ENCODE results near the gene ADAMTS19.

ADAMTS19 gene

GRCh38 chr5:129639331-129639730 lies 179.2 kb downstream of the ADAMTS19 start:
- Mint-ChIP-seq H3K4me3 (no peak overlapping the region), H3K27me3 (ENCODE audit: low read depth) (no peaks in the 10 kb centered on the region), H3K27ac (no peak overlapping the region), H3K36me3 (ENCODE audit: low read depth) (no peaks in the 10 kb centered on the region), H3K9me3 (no peaks in the 10 kb centered on the region), H3K4me1 (ENCODE audit: low read depth) (no peaks in the 10 kb centered on the region)
- no peak for DNase-seq (ENCODE audit: low spot score)

DNA sequence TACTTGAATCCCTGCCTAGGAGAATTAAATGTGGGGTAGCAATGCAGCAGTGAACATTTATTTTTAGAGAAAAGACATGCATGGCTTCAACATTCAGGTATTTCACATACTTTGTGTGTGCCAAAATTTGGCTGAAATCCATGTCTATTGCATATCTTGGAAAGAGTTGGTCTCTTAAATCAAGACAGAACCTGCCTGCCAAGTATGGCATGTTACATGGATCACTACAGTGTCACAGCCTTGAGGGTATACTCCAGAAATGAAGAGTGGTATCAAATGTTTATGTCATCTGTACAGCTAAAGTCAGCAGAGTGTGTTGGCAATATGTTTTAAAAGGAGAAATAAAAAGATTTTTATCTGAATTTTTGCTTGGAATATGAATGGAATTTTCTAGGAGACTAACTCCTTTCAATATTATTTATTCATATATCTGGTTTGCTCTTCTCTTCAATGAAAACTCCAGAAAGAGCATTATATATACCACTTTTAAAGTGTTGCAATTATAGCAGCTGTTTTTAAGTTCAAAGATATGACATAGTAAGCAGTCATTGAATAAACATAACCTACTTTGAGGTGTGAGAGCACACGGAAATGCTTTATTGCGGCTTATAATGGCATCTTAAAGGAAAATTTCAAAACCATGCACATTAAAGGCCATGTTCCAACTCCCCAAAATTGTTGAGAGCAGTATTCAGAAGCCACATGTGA lies 192.4 kb downstream of the ADAMTS19 start:
- H3K4me3 Mint-ChIP-seq = no peak overlapping the region

GRCh38 chr5:129653057-129653375 lies 192.9 kb downstream of the ADAMTS19 start:
- no peak for DNase-seq (ENCODE audit: low spot score)
- H3K36me3 Mint-ChIP-seq (ENCODE audit: low read depth) = no peaks in the 10 kb centered on the region
- no peaks in the 10 kb centered on the region for H3K4me1 Mint-ChIP-seq (ENCODE audit: low read depth)
- H3K4me3 Mint-ChIP-seq = no peak overlapping the region
- H3K27me3 Mint-ChIP-seq (ENCODE audit: low read depth) = no peaks in the 10 kb centered on the region
- H3K9me3 Mint-ChIP-seq = no peaks in the 10 kb centered on the region
- H3K27ac Mint-ChIP-seq = no peak overlapping the region

More for the DNA sequence above, 192.4 kb downstream of the ADAMTS19 start:
- no peaks in the 10 kb centered on the region for H3K27me3 Mint-ChIP-seq (ENCODE audit: low read depth)
- H3K4me1 Mint-ChIP-seq (ENCODE audit: low read depth) = no peaks in the 10 kb centered on the region
- no peak for DNase-seq (ENCODE audit: low spot score)
- no peaks in the 10 kb centered on the region for H3K36me3 Mint-ChIP-seq (ENCODE audit: low read depth)
- no peaks in the 10 kb centered on the region for H3K9me3 Mint-ChIP-seq
- no peak overlapping the region for H3K27ac Mint-ChIP-seq

GRCh38 chr5:129653442-129653841 lies 193.3 kb downstream of the ADAMTS19 start:
- DNase-seq (ENCODE audit: low spot score) = no peak
- no peak overlapping the region for H3K27ac Mint-ChIP-seq
- no peaks in the 10 kb centered on the region for H3K27me3 Mint-ChIP-seq (ENCODE audit: low read depth)
- H3K4me3 Mint-ChIP-seq = no peak overlapping the region
- H3K9me3 Mint-ChIP-seq = no peaks in the 10 kb centered on the region
- no peaks in the 10 kb centered on the region for H3K4me1 Mint-ChIP-seq (ENCODE audit: low read depth)
- no peaks in the 10 kb centered on the region for H3K36me3 Mint-ChIP-seq (ENCODE audit: low read depth)

GRCh38 chr5:129656952-129657351 lies 196.9 kb downstream of the ADAMTS19 start:
- Mint-ChIP-seq H3K27me3 (ENCODE audit: low read depth) (no peaks in the 10 kb centered on the region), H3K4me3 (no peak overlapping the region), H3K27ac (no peak overlapping the region), H3K9me3 (no peaks in the 10 kb centered on the region), H3K36me3 (ENCODE audit: low read depth) (no peaks in the 10 kb centered on the region), H3K4me1 (ENCODE audit: low read depth) (no peaks in the 10 kb centered on the region)
- no peak for DNase-seq (ENCODE audit: low spot score)

- no peak for DNase-seq (ENCODE audit: low spot score)
- no peaks in the 10 kb centered on the region for H3K9me3 Mint-ChIP-seq
- no peaks in the 10 kb centered on the region for H3K36me3 Mint-ChIP-seq (ENCODE audit: low read depth)
- H3K27me3 Mint-ChIP-seq (ENCODE audit: low read depth) = no peaks in the 10 kb centered on the region
- H3K4me3 Mint-ChIP-seq = no peak overlapping the region
- no peak overlapping the region for H3K27ac Mint-ChIP-seq
- no peaks in the 10 kb centered on the region for H3K4me1 Mint-ChIP-seq (ENCODE audit: low read depth)
Measured at GRCh38 chr5:129658801-129659200, 198.7 kb downstream of the ADAMTS19 start.

GRCh38 chr5:129661366-129662035 lies 201.4 kb downstream of the ADAMTS19 start:
- H3K27me3 Mint-ChIP-seq (ENCODE audit: low read depth) = no peaks in the 10 kb centered on the region
- H3K9me3 Mint-ChIP-seq = no peaks in the 10 kb centered on the region
- no peak overlapping the region for H3K27ac Mint-ChIP-seq
- no peak for DNase-seq (ENCODE audit: low spot score)
- no peaks in the 10 kb centered on the region for H3K4me1 Mint-ChIP-seq (ENCODE audit: low read depth)
- H3K4me3 Mint-ChIP-seq = no peak overlapping the region
- no peaks in the 10 kb centered on the region for H3K36me3 Mint-ChIP-seq (ENCODE audit: low read depth)

- Mint-ChIP-seq H3K36me3 (ENCODE audit: low read depth) (no peaks in the 10 kb centered on the region), H3K4me1 (ENCODE audit: low read depth) (no peaks in the 10 kb centered on the region), H3K27me3 (ENCODE audit: low read depth) (no peaks in the 10 kb centered on the region), H3K4me3 (no peak overlapping the region), H3K9me3 (no peaks in the 10 kb centered on the region), H3K27ac (no peak overlapping the region)
- DNase-seq (ENCODE audit: low spot score) = no peak
Measured at GRCh38 chr5:129664336-129664937, 204.3 kb downstream of the ADAMTS19 start.

DNA sequence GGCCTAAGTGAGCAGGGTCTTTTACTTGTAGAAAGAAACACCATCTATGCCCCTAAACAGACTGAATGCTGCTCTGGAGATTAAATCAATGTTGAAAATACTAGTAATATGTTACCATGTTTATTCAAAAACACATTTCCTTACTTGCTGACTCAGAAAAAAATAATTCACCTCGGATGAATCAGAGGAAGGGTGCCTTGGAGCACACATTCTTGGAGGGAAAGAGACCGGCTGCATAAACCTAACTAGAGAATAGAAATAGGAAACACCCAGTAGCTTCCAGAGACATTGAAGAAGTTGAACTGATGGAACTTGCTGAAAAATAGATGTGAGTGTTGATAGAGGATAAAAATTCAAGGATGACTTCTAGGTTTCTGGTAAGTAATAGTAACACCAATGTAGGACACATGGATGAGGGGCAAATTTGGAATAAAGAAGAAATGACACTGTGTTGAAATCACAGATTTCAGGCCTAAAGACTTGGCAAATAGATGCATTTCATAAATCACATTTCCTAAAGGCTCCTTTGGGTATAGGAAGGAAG lies 210.9 kb downstream of the ADAMTS19 start:
- Mint-ChIP-seq H3K9me3 (no peaks in the 10 kb centered on the region), H3K27ac (no peak overlapping the region), H3K36me3 (ENCODE audit: low read depth) (no peaks in the 10 kb centered on the region), H3K4me1 (ENCODE audit: low read depth) (no peaks in the 10 kb centered on the region), H3K4me3 (no peak overlapping the region), H3K27me3 (ENCODE audit: low read depth) (no peaks in the 10 kb centered on the region)
- no peak for DNase-seq (ENCODE audit: low spot score)

DNA sequence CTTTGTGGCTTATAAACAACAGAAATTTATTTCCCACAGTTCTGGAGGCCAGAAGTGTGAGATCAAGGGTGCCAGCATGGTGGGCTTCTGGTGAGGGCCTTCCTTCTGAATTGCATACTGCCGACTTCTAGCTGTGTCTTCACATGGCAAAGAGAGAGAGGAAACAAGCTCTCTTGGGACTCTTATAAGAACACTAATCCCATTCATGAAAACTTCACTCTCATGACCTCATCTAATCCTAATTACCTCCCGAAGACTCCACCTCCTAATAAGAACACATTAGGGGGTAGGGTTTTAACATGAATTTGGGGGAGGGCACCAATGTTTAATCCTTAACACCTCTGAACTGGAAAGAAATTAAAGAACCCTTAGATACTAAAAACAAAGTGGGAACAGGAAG lies 211.9 kb downstream of the ADAMTS19 start:
- no peaks in the 10 kb centered on the region for H3K36me3 Mint-ChIP-seq (ENCODE audit: low read depth)
- DNase-seq (ENCODE audit: low spot score) = no peak
- no peak overlapping the region for H3K4me3 Mint-ChIP-seq
- H3K27me3 Mint-ChIP-seq (ENCODE audit: low read depth) = no peaks in the 10 kb centered on the region
- no peaks in the 10 kb centered on the region for H3K4me1 Mint-ChIP-seq (ENCODE audit: low read depth)
- no peak overlapping the region for H3K27ac Mint-ChIP-seq
- no peaks in the 10 kb centered on the region for H3K9me3 Mint-ChIP-seq

DNA sequence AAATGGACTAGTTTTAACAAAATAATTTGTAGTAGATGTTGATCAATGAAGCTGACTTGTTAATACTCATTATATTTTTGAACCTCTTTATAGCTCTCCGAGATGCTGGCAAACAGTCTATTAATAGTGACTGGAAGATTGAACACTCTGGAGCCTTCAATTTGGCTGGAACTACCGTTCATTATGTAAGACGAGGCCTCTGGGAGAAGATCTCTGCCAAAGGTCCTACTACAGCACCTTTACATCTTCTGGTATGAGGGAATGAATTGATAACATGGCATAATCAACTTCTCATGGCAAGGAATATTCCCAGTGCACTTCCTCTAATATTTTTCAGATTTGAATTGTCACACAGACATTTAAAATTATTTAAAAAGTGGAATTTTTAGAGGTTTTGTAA lies 219.6 kb downstream of the ADAMTS19 start:
- no peaks in the 10 kb centered on the region for H3K27me3 Mint-ChIP-seq (ENCODE audit: low read depth)
- H3K4me1 Mint-ChIP-seq (ENCODE audit: low read depth) = no peaks in the 10 kb centered on the region
- no peak for DNase-seq (ENCODE audit: low spot score)
- H3K27ac Mint-ChIP-seq = no peak overlapping the region
- no peaks in the 10 kb centered on the region for H3K36me3 Mint-ChIP-seq (ENCODE audit: low read depth)
- no peak overlapping the region for H3K4me3 Mint-ChIP-seq
- no peaks in the 10 kb centered on the region for H3K9me3 Mint-ChIP-seq

- H3K9me3 Mint-ChIP-seq = no peaks in the 10 kb centered on the region
- H3K4me1 Mint-ChIP-seq (ENCODE audit: low read depth) = no peaks in the 10 kb centered on the region
- no peak overlapping the region for H3K4me3 Mint-ChIP-seq
- H3K36me3 Mint-ChIP-seq (ENCODE audit: low read depth) = no peaks in the 10 kb centered on the region
- DNase-seq (ENCODE audit: low spot score) = no peak
- H3K27me3 Mint-ChIP-seq (ENCODE audit: low read depth) = no peaks in the 10 kb centered on the region
- no peak overlapping the region for H3K27ac Mint-ChIP-seq
Measured at GRCh38 chr5:129687941-129688340, 227.8 kb downstream of the ADAMTS19 start.

DNA sequence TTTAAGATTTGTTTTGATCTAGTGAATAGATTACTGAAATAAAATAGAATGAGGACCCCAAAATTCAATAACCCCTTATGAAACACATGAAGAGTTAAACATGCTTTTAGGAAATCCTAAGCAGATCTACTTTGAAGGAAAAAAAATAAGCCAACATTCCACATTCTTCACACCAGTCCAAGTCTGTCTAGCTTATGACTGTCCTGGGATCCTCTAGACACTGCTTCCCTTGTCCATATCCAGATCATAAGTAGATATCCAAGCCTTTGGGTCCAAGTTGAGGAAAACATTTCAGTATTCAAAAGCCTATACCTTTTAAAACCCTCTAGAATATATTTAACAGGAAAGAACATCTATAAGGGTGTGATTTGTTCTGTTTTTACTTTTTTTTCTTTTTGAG lies 228.9 kb downstream of the ADAMTS19 start:
- no peaks in the 10 kb centered on the region for H3K36me3 Mint-ChIP-seq (ENCODE audit: low read depth)
- no peaks in the 10 kb centered on the region for H3K4me1 Mint-ChIP-seq (ENCODE audit: low read depth)
- no peak overlapping the region for H3K4me3 Mint-ChIP-seq
- H3K27me3 Mint-ChIP-seq (ENCODE audit: low read depth) = no peaks in the 10 kb centered on the region
- H3K9me3 Mint-ChIP-seq = no peaks in the 10 kb centered on the region
- no peak for DNase-seq (ENCODE audit: low spot score)
- H3K27ac Mint-ChIP-seq = no peak overlapping the region

- Mint-ChIP-seq H3K36me3 (ENCODE audit: low read depth) (no peaks in the 10 kb centered on the region), H3K9me3 (no peaks in the 10 kb centered on the region), H3K4me1 (ENCODE audit: low read depth) (no peaks in the 10 kb centered on the region), H3K27me3 (ENCODE audit: low read depth) (no peaks in the 10 kb centered on the region), H3K27ac (no peak overlapping the region), H3K4me3 (no peak overlapping the region)
- no peak for DNase-seq (ENCODE audit: low spot score)
Measured at GRCh38 chr5:129691220-129691619, 231.1 kb downstream of the ADAMTS19 start.

All from T-helper 2 cell treated with Interferon-gamma antibody and Interleukin-4, amounts not matched to agents 5 μg/mL and 100 μg/mL, for 36 hours (primary cell).